ENCODE measurements around the gene TNIP1. TPM values are rescaled to one million over a fixed set of nuclear protein-coding genes. Genes with fewer than 3 reads are reported as not detected.

The TNIP1 gene
- total RNA-seq, 1 experiment from 2014 or later, result 342 TPM

DNA sequence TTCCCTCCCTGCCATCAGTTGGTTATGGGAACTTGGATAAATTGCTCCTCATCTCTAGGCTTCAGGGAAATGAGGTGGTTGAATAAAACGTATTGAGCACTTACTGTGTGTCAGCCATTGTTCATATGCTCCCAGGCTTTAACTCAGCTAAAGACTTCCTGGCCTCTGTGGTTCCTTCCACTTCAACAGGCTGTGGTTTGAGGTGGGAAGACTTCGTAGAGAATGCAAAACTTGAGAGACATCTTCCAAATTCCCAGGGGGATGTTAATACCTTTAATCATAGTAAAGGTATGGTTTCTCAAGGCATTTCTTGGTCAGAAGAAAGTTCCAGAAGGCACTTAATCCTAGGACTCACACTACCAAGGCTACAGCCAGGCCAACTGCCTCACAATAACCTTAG is 62.0 kb downstream of the TNIP1 start:
- no peak for DNase-seq (ENCODE audit: unreplicated experiment)
- Mint-ChIP-seq H3K27ac (ENCODE audit: low read depth, unreplicated experiment) (no peak overlapping the region), H3K4me3 (ENCODE audit: unreplicated experiment) (no peak overlapping the region), H3K4me1 (ENCODE audit: insufficient read depth, unreplicated experiment) (peaks cover 22% of the 10 kb centered on the region), H3K27me3 (ENCODE audit: insufficient read depth, unreplicated experiment) (no peaks in the 10 kb centered on the region), H3K9me3 (ENCODE audit: unreplicated experiment) (no peaks in the 10 kb centered on the region), H3K36me3 (ENCODE audit: insufficient read depth, unreplicated experiment) (peaks cover 7% of the 10 kb centered on the region)
- CTCF ChIA-PET, result interaction anchor here (0.6 to 2.3 kb wide), 3 partner anchors 32 to 98 kb away, joined by 4 to 5 read pairs (median 5); no protein-coding TSS in a partner anchor
- no TSS peak for BruUV-seq (replicated peaks)
- TF ChIP-seq, protein P1, sequence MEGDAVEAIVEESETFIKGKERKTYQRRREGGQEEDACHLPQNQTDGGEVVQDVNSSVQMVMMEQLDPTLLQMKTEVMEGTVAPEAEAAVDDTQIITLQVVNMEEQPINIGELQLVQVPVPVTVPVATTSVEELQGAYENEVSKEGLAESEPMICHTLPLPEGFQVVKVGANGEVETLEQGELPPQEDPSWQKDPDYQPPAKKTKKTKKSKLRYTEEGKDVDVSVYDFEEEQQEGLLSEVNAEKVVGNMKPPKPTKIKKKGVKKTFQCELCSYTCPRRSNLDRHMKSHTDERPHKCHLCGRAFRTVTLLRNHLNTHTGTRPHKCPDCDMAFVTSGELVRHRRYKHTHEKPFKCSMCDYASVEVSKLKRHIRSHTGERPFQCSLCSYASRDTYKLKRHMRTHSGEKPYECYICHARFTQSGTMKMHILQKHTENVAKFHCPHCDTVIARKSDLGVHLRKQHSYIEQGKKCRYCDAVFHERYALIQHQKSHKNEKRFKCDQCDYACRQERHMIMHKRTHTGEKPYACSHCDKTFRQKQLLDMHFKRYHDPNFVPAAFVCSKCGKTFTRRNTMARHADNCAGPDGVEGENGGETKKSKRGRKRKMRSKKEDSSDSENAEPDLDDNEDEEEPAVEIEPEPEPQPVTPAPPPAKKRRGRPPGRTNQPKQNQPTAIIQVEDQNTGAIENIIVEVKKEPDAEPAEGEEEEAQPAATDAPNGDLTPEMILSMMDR (IDR thresholded peaks at IDR 0.05; ENCODE audit: unreplicated experiment), result no peak
- intact Hi-C loops (cut with micrococcal nuclease), result no loop called here
- POLR2A ChIA-PET, result no interaction called here

DNA sequence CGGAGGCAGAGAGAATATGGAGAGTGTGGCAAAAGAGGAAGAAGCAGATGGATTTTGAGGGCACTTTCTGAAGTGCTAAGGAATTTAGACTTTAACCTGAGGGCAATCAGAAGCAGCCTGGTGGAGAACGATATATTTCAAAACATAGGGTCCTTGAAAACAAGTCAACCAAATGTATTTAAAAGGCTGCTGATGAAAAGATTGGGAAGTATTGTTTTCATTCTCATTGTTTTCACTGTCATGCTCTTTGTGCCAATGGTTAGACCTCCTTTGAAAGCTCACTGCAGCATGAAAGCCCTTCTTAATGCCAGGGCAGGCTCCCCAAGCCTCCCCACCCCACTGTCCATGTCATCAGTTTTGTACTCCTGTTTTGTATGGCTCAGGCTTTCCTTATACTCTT is 62.9 kb downstream of the TNIP1 start:
- intact Hi-C loops (cut with micrococcal nuclease), result no loop called here
- Mint-ChIP-seq H3K4me1 (ENCODE audit: insufficient read depth, unreplicated experiment) (peaks cover 13% of the 10 kb centered on the region), H3K36me3 (ENCODE audit: insufficient read depth, unreplicated experiment) (peaks cover 7% of the 10 kb centered on the region), H3K27me3 (ENCODE audit: insufficient read depth, unreplicated experiment) (no peaks in the 10 kb centered on the region), H3K27ac (ENCODE audit: low read depth, unreplicated experiment) (no peak overlapping the region), H3K9me3 (ENCODE audit: unreplicated experiment) (no peaks in the 10 kb centered on the region), H3K4me3 (ENCODE audit: unreplicated experiment) (no peak overlapping the region)
- TF ChIP-seq, protein P1 (IDR thresholded peaks at IDR 0.05; ENCODE audit: unreplicated experiment), result no peak
- no TSS peak for BruUV-seq (replicated peaks)
- ChIA-PET POLR2A (no interaction called here), CTCF (interaction anchor here (0.6 to 8.1 kb wide), 5 partner anchors 16 to 221 kb away, joined by 3 to 89 read pairs (median 7); no protein-coding TSS in a partner anchor)
- no peak for DNase-seq (ENCODE audit: unreplicated experiment)

DNA sequence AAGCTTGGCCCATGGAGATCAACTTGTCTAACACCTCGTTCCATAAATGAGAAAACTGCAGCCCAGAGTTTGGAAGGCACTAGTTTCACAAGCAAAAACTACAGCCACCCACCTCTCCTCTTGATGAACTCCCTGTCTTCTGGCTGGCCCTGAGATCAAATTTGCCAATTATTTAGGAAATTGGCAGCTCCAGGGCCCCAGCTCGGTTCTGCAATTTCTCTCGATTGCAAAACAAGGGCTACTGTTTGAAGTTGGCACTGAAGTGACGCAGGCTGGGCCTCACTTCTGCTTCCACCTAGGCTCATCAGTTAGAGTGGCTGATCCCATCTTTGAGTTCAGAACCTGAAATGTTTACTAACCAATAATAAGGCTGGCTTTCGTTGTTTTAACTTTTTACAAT is 64.1 kb downstream of the TNIP1 start:
- TF ChIP-seq, protein P1 (IDR thresholded peaks at IDR 0.05; ENCODE audit: unreplicated experiment), result no peak
- no peak overlapping the region for H3K4me3 Mint-ChIP-seq (ENCODE audit: unreplicated experiment)
- H3K27ac Mint-ChIP-seq (ENCODE audit: low read depth, unreplicated experiment), result no peak overlapping the region
- POLR2A ChIA-PET, result no interaction called here
- H3K27me3 Mint-ChIP-seq (ENCODE audit: insufficient read depth, unreplicated experiment), result peaks cover 5% of the 10 kb centered on the region
- intact Hi-C loops (cut with micrococcal nuclease), result no loop called here
- CTCF ChIA-PET, result interaction anchor here (0.7 to 8.1 kb wide), 7 partner anchors 15 to 151 kb away, joined by 3 to 89 read pairs (median 7); no protein-coding TSS in a partner anchor
- H3K36me3 Mint-ChIP-seq (ENCODE audit: insufficient read depth, unreplicated experiment), result peaks cover 2% of the 10 kb centered on the region
- no TSS peak for BruUV-seq (replicated peaks)
- peaks cover under 1% of the 10 kb centered on the region for H3K4me1 Mint-ChIP-seq (ENCODE audit: insufficient read depth, unreplicated experiment)
- H3K9me3 Mint-ChIP-seq (ENCODE audit: unreplicated experiment), result no peaks in the 10 kb centered on the region
- peak; percentile 80 for DNase-seq (ENCODE audit: unreplicated experiment)

DNA sequence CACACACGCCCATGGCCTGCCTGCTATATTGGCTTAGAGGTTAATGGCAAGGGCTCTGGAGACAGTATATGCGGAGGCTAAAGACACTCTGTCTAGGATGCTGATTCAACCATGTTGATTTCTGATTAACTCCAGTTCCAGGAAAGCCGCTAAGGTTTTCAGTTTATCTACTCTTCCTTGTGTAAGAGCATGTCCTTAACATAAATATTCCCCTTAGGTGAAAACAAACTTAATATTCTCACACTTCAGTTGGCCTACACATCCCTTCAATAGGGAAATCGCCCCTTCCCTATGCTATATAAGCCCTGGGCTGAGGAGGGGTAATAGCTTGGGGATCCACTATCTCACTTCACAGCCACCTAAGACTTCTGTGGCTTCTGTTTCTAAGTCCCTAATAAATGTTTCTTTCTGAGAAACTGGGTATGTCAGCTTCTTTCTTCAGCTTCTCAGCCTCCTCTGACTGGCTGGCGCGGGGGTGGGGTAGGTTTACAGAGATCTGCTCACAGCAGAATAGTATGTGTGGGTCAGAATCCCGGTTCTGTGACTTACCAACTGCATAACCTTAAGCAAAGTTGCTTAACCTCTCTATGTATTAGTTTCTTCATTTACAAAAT is 64.8 kb downstream of the TNIP1 start:
- H3K4me1 Mint-ChIP-seq (ENCODE audit: insufficient read depth, unreplicated experiment), result no peaks in the 10 kb centered on the region
- DNase-seq (ENCODE audit: unreplicated experiment), result no peak
- POLR2A ChIA-PET, result no interaction called here
- peaks cover 11% of the 10 kb centered on the region for H3K27me3 Mint-ChIP-seq (ENCODE audit: insufficient read depth, unreplicated experiment)
- TF ChIP-seq, protein P1 (IDR thresholded peaks at IDR 0.05; ENCODE audit: unreplicated experiment), result no peak
- no peaks in the 10 kb centered on the region for H3K9me3 Mint-ChIP-seq (ENCODE audit: unreplicated experiment)
- CTCF ChIA-PET, result interaction anchor here (0.7 to 8.1 kb wide), 5 partner anchors 9 to 99 kb away, joined by 3 to 89 read pairs (median 7); no protein-coding TSS in a partner anchor
- intact Hi-C loops (cut with micrococcal nuclease), result no loop called here
- H3K36me3 Mint-ChIP-seq (ENCODE audit: insufficient read depth, unreplicated experiment), result no peaks in the 10 kb centered on the region
- no peak overlapping the region for H3K4me3 Mint-ChIP-seq (ENCODE audit: unreplicated experiment)
- no peak overlapping the region for H3K27ac Mint-ChIP-seq (ENCODE audit: low read depth, unreplicated experiment)
- no TSS peak for BruUV-seq (replicated peaks)
